ENCODE results near the gene CGB1. TPM values are rescaled to one million over a fixed set of nuclear protein-coding genes. Genes with fewer than 3 reads are reported as not detected.
"Not testable (repeated sequence)": the region's sequence is repeated elsewhere in the genome, so short reads cannot be mapped to it uniquely, and the experiment has no call there.

Gene CGB1
- total RNA-seq (not detected in 2 replicates), polyA plus RNA-seq (not detected in 2 replicates), polyA minus RNA-seq (ENCODE audit: low replicate concordance) (not detected in 2 replicates)
- not detected in 2 replicates for polyA plus RNA-seq (2012)

DNA sequence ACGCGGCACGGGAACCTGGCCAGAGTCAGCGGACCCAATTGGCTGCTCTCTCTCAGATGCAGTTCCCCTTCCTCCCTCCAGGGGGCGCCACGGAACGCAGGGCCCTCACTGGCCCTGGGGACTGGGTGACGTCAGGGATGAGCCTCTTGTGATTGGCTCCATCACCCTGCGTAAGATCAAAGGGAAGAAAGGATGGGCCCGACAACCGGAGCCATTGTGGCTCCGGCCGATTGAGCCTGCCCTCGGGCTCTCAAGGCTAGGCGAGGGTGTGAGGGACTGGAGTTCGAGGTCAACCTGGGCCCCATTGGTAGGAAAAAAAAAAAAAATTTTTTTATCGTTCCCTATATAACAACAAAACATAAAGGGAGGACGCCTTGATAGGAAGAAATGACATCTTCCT is at the start of gene CGB1:
CGB1 (minus strand) TSS at position 81 of the 400 bp plus-strand sequence. CDS start 184 bp downstream, outside the sequence.
- not testable (repeated sequence) for H3K4me1 ChIP-seq (ENCODE audit: control insufficient read depth, extremely low read depth, insufficient read depth, low read length); H3K36me3 ChIP-seq (ENCODE audit: control insufficient read depth, insufficient read depth, low read length); H2AFZ ChIP-seq (ENCODE audit: low read length); H3K4me2 ChIP-seq (ENCODE audit: extremely low read depth, insufficient read depth, low read length); H3K9me3 ChIP-seq (ENCODE audit: control insufficient read depth, insufficient read depth, low read depth, low read length); H3K4me3 ChIP-seq (replicated peaks in 1 of 4; ENCODE audit: control extremely low read depth in 1 of 4, insufficient read depth in 1 of 4, low read depth in 3 of 4, low read length in 4 of 4); DNase-seq (ENCODE audit: low read depth in 2 of 2); H4K20me1 ChIP-seq (ENCODE audit: control insufficient read depth, extremely low read depth, insufficient read depth, low read length); H3K79me2 ChIP-seq (ENCODE audit: control insufficient read depth, insufficient read depth, low read length); H3K27ac ChIP-seq (ENCODE audit: insufficient read depth, low read length); H3K27me3 ChIP-seq (ENCODE audit: control insufficient read depth, insufficient read depth, low read length); H3K9ac ChIP-seq (ENCODE audit: insufficient read depth, low read length)
- TF ChIP-seq, protein P1, sequence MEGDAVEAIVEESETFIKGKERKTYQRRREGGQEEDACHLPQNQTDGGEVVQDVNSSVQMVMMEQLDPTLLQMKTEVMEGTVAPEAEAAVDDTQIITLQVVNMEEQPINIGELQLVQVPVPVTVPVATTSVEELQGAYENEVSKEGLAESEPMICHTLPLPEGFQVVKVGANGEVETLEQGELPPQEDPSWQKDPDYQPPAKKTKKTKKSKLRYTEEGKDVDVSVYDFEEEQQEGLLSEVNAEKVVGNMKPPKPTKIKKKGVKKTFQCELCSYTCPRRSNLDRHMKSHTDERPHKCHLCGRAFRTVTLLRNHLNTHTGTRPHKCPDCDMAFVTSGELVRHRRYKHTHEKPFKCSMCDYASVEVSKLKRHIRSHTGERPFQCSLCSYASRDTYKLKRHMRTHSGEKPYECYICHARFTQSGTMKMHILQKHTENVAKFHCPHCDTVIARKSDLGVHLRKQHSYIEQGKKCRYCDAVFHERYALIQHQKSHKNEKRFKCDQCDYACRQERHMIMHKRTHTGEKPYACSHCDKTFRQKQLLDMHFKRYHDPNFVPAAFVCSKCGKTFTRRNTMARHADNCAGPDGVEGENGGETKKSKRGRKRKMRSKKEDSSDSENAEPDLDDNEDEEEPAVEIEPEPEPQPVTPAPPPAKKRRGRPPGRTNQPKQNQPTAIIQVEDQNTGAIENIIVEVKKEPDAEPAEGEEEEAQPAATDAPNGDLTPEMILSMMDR (conservative IDR thresholded peaks at IDR 0.05 in 1 of 2, IDR thresholded peaks at IDR 0.05 in 1 of 2; ENCODE audit: low read depth in 1 of 2, low read length in 2 of 2): peak; percentile 15 to 39

DNA sequence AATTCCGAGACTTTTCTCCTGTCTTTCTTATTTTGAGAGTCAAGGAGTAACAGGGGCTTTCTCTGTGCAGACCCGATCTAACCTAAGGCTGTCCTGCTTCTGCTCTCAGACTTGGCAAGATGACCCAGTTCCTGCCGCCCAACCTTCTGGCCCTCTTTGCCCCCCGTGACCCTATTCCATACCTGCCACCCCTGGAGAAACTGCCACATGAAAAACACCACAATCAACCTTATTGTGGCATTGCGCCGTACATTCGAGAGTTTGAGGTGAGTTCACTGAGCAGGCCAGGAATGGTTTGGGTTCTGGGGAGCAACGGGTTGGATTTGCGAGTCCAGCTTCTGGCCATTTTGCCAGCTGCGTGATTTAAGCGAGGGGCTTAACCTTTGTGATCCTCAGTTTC is 49.6 kb upstream of the CGB1 start:
- Histone ChIP-seq H3K4me1 (ENCODE audit: control insufficient read depth, extremely low read depth, insufficient read depth, low read length) (peaks cover 7% of the 10 kb centered on the region), H3K27me3 (ENCODE audit: control insufficient read depth, insufficient read depth, low read length) (no peaks in the 10 kb centered on the region), H4K20me1 (ENCODE audit: control insufficient read depth, extremely low read depth, insufficient read depth, low read length) (peaks cover 4% of the 10 kb centered on the region), H3K36me3 (ENCODE audit: control insufficient read depth, insufficient read depth, low read length) (peaks cover 10% of the 10 kb centered on the region), H3K79me2 (ENCODE audit: control insufficient read depth, insufficient read depth, low read length) (peaks cover 52% of the 10 kb centered on the region), H3K9ac (ENCODE audit: insufficient read depth, low read length) (peak overlapping the region; percentile 87), H3K4me3 (replicated peaks in 1 of 4; ENCODE audit: control extremely low read depth in 1 of 4, insufficient read depth in 1 of 4, low read depth in 3 of 4, low read length in 4 of 4) (peak overlapping the region; percentile 78 to 87 (median 84)), H3K9me3 (ENCODE audit: control insufficient read depth, insufficient read depth, low read depth, low read length) (no peaks in the 10 kb centered on the region), H3K27ac (ENCODE audit: insufficient read depth, low read length) (peak overlapping the region; percentile 86), H2AFZ (ENCODE audit: low read length) (no peak overlapping the region), H3K4me2 (ENCODE audit: extremely low read depth, insufficient read depth, low read length) (peak overlapping the region; percentile 99)
- no peak for DNase-seq (ENCODE audit: low read depth in 2 of 2)
- TF ChIP-seq, protein P1 (conservative IDR thresholded peaks at IDR 0.05 in 1 of 2, IDR thresholded peaks at IDR 0.05 in 1 of 2; ENCODE audit: low read depth in 1 of 2, low read length in 2 of 2): no peak
- TF ChIP-seq EZH2 (IDR thresholded peaks at IDR 0.05; ENCODE audit: low read length, missing control alignments): no peak

DNA sequence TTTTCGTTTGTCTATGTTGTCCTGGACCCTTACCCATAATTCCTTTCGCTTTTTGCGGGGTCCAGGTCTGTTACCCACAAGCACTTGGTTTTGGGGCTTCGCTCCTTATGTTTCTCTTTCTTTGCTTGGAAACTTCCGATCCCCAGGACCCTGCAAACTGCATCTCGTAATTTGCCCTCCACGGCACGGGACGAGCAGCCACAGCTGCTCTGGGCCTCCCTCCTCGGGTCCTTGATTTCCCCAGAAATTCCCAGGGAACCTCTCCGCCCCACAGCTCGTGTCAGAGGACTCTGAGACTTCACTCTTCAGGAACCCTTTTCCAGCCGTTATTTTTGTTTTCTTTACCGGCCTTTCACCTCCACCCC is 49.2 kb upstream of the CGB1 start:
- peak overlapping the region; percentile 87 for H3K9ac ChIP-seq (ENCODE audit: insufficient read depth, low read length)
- H2AFZ ChIP-seq (ENCODE audit: low read length): no peak overlapping the region
- no peaks in the 10 kb centered on the region for H3K27me3 ChIP-seq (ENCODE audit: control insufficient read depth, insufficient read depth, low read length)
- peaks cover 9% of the 10 kb centered on the region for H3K36me3 ChIP-seq (ENCODE audit: control insufficient read depth, insufficient read depth, low read length)
- H3K9me3 ChIP-seq (ENCODE audit: control insufficient read depth, insufficient read depth, low read depth, low read length): no peaks in the 10 kb centered on the region
- H3K4me2 ChIP-seq (ENCODE audit: extremely low read depth, insufficient read depth, low read length): peak overlapping the region; percentile 99
- peaks cover 4% of the 10 kb centered on the region for H4K20me1 ChIP-seq (ENCODE audit: control insufficient read depth, extremely low read depth, insufficient read depth, low read length)
- H3K79me2 ChIP-seq (ENCODE audit: control insufficient read depth, insufficient read depth, low read length): peaks cover 50% of the 10 kb centered on the region
- H3K4me1 ChIP-seq (ENCODE audit: control insufficient read depth, extremely low read depth, insufficient read depth, low read length): peaks cover 7% of the 10 kb centered on the region
- H3K4me3 ChIP-seq (replicated peaks in 1 of 4; ENCODE audit: control extremely low read depth in 1 of 4, insufficient read depth in 1 of 4, low read depth in 3 of 4, low read length in 4 of 4): peak overlapping the region; percentile 78 to 87 (median 84)
- no peak for DNase-seq (ENCODE audit: low read depth in 2 of 2)
- H3K27ac ChIP-seq (ENCODE audit: insufficient read depth, low read length): peak overlapping the region; percentile 86
- TF ChIP-seq, protein P1 (conservative IDR thresholded peaks at IDR 0.05 in 1 of 2, IDR thresholded peaks at IDR 0.05 in 1 of 2; ENCODE audit: low read depth in 1 of 2, low read length in 2 of 2): no peak
